ENCODE measurements around the gene MPC2. TPM values are rescaled to one million over a fixed set of nuclear protein-coding genes. Genes with fewer than 3 reads are reported as not detected.
A peak's percentile ranks its signal among the peaks of the same experiment; 100 is the strongest.

The MPC2 gene
- total RNA-seq (100 to 1,000 TPM in 6 of 9 donors, 10 to 100 TPM in 3; 68.3 to 186 (median 113) TPM), polyA plus RNA-seq (100 to 1,000 TPM in 1 of 3 donors, 10 to 100 TPM in 2; 50.0 to 173 (median 84.4) TPM)
- long read RNA-seq, donor 1, transcript MPC2-202 (5 exons, 2,177 nt), result major isoform, 131 of 201 reads
- long read RNA-seq, donor 1, partial matches to known transcripts, result 70 of 201 reads
- long read RNA-seq, donor 1, other reads (novel, unspliced or antisense), result 0 of 201 reads
- long read RNA-seq, donor 2, transcript MPC2-202 (5 exons, 2,177 nt), result major isoform, 84 of 147 reads
- long read RNA-seq, donor 2, partial matches to known transcripts, result 62 of 147 reads
- long read RNA-seq, donor 2, other reads (novel, unspliced or antisense), result 0 of 147 reads
- long read RNA-seq, donor 3, transcript MPC2-202 (5 exons, 2,177 nt), result major isoform, 118 of 184 reads
- long read RNA-seq, donor 3, partial matches to known transcripts, result 66 of 184 reads
- long read RNA-seq, donor 3, other reads (novel, unspliced or antisense), result 0 of 184 reads
- long read RNA-seq, donor 4, transcript MPC2-202 (5 exons, 2,177 nt), result major isoform, 174 of 194 reads
- long read RNA-seq, donor 4, partial matches to known transcripts, result 3 of 194 reads
- long read RNA-seq, donor 4, other reads (novel, unspliced or antisense), result 17 of 194 reads
- long read RNA-seq, donor 5, transcript MPC2-202 (5 exons, 2,177 nt), result major isoform, 189 of 197 reads
- long read RNA-seq, donor 5, partial matches to known transcripts, result 6 of 197 reads
- long read RNA-seq, donor 5, other reads (novel, unspliced or antisense), result 2 of 197 reads
- long read RNA-seq, donor 6, transcript MPC2-202 (5 exons, 2,177 nt), result major isoform, 140 of 148 reads
- long read RNA-seq, donor 6, partial matches to known transcripts, result 0 of 148 reads
- long read RNA-seq, donor 6, other reads (novel, unspliced or antisense), result 8 of 148 reads
- long read RNA-seq, donor 7, transcript MPC2-202 (5 exons, 2,177 nt), result major isoform, 47 of 71 reads
- long read RNA-seq, donor 7, partial matches to known transcripts, result 23 of 71 reads
- long read RNA-seq, donor 7, other reads (novel, unspliced or antisense), result 0 of 71 reads
- long read RNA-seq, donor 8, transcript MPC2-202 (5 exons, 2,177 nt), result major isoform, 119 of 135 reads
- long read RNA-seq, donor 8, partial matches to known transcripts, result 16 of 135 reads
- long read RNA-seq, donor 8, other reads (novel, unspliced or antisense), result 0 of 135 reads
- long read RNA-seq, donor 9, transcript MPC2-202 (5 exons, 2,177 nt), result major isoform, 90 of 177 reads
- long read RNA-seq, donor 9, partial matches to known transcripts, result 87 of 177 reads
- long read RNA-seq, donor 9, other reads (novel, unspliced or antisense), result 0 of 177 reads
- long read RNA-seq, donor 10, transcript MPC2-202 (5 exons, 2,177 nt), result major isoform, 27 of 40 reads
- long read RNA-seq, donor 10, partial matches to known transcripts, result 13 of 40 reads
- long read RNA-seq, donor 10, other reads (novel, unspliced or antisense), result 0 of 40 reads

GRCh38 chr1:167936930-167937708 is at the start of gene MPC2:
TSS of gene MPC2 (minus strand) at chr1:167937072. CDS start at chr1:167935841, 1,231 bp downstream.
- Histone ChIP-seq H3K9me3 (replicated peaks in 1 of 3) (no peaks in the 10 kb centered on the region), H3K36me3 (replicated peaks in 1 of 2) (no peaks in the 10 kb centered on the region), H3K27me3 (no peaks in the 10 kb centered on the region), H3K4me3 (peak within 1 kb of the TSS; percentile 17 to 94 (median 84)), H3K27ac (peak within 1 kb of the TSS; percentile 95 to 99 (median 97)), H3K4me1 (replicated peaks in 1 of 2) (peaks cover 0 to 43% of the 10 kb centered on the region in 2 donors)
- TF ChIP-seq POLR2A (IDR thresholded peaks at IDR 0.05) (peak in 1 of 2 donors; percentile 80), CTCF (IDR thresholded peaks at IDR 0.05) (no peak)
- WGBS, 4 donors, result 0 to 1% (median 1%) methylated on average over 25 to 51 of the region's 51 CpGs
- DNase-seq, result peak; percentile 74 to 87 (median 81)
- intact Hi-C loops (cut with DNase I), result no loop called here

- intact Hi-C loops (cut with DNase I), result no loop called here
- Histone ChIP-seq H3K27ac (no peak overlapping the region), H3K4me3 (no peak overlapping the region), H3K4me1 (replicated peaks in 1 of 2) (peaks cover 5 to 10% of the 10 kb centered on the region in 2 donors), H3K9me3 (replicated peaks in 1 of 3) (no peaks in the 10 kb centered on the region), H3K27me3 (no peaks in the 10 kb centered on the region), H3K36me3 (replicated peaks in 1 of 2) (no peaks in the 10 kb centered on the region)
- no peak for DNase-seq
- TF ChIP-seq POLR2A (IDR thresholded peaks at IDR 0.05), result no peak
- TF ChIP-seq CTCF (IDR thresholded peaks at IDR 0.05), result no peak
- WGBS, 4 donors, result 66 to 76% (median 73%) methylated on average over 8 of the region's 8 CpGs
Measured at GRCh38 chr1:167984886-167985489, 48.1 kb upstream of the MPC2 start.

GRCh38 chr1:167983797-167984420 is 47.0 kb upstream of the MPC2 start:
- no peak overlapping the region for H3K4me3 ChIP-seq
- H3K27me3 ChIP-seq, result no peaks in the 10 kb centered on the region
- H3K9me3 ChIP-seq (replicated peaks in 1 of 3), result no peaks in the 10 kb centered on the region
- no peaks in the 10 kb centered on the region for H3K36me3 ChIP-seq (replicated peaks in 1 of 2)
- H3K27ac ChIP-seq, result no peak overlapping the region
- 91 to 98% (median 96%) methylated on average over 2 of the region's 2 CpGs for WGBS, 4 donors
- DNase-seq, result no peak
- intact Hi-C loops (cut with DNase I), result no loop called here
- TF ChIP-seq CTCF (IDR thresholded peaks at IDR 0.05) (no peak), POLR2A (IDR thresholded peaks at IDR 0.05) (no peak)
- H3K4me1 ChIP-seq (replicated peaks in 1 of 2), result peaks cover 5 to 10% of the 10 kb centered on the region in 2 donors
